Testis (tissue), 3 donors: ENCODE measurements around the gene CGNL1. TPM values are rescaled to one million over a fixed set of nuclear protein-coding genes. Genes with fewer than 3 reads are reported as not detected.

Experiments used
- DNase-seq: peaks from one replicate; pipeline ENCODE4 v3.0.0-alpha.2; 2019
- H3K27ac ChIP-seq, 2 donors: fragments of 200-600 bp; sonication (generic); one replicate each; pipeline ENCODE4 v1.5.1; 2019
- H3K27me3 ChIP-seq: fragments of 200-600 bp; sonication (generic); one replicate; pipeline ENCODE4 v1.5.1; 2019
- H3K36me3 ChIP-seq: fragments of 200-600 bp; sonication (generic); one replicate; pipeline ENCODE4 v1.5.1; 2017; ENCODE audit warnings: low read depth; ENCODE audit errors: missing control alignments
- H3K4me1 ChIP-seq: fragments of 200-600 bp; sonication (generic); one replicate; pipeline ENCODE4 v1.5.1; 2019
- H3K4me3 ChIP-seq, 2 donors: fragments of 200-600 bp; sonication (generic); one replicate each; pipeline ENCODE4 v1.5.1; 2017 to 2019
- H3K9me3 ChIP-seq: fragments of 200-600 bp; sonication (generic); one replicate; pipeline ENCODE4 v1.5.1; 2017
- CTCF ChIP-seq, 3 experiments: fragments of 450-650 bp in 2 of 3; fragments of 200-600 bp in 1 of 3; sonication (generic) in 1 of 3; IDR thresholded peaks; one replicate each; pipeline ENCODE4 v1.5.1; 2016 to 2019; ENCODE audit warnings: antibody characterized with exemption in 3 of 3, mild to moderate bottlenecking in 2 of 3, moderate library complexity in 1 of 3
- POLR2A ChIP-seq: fragments of 450-650 bp; IDR thresholded peaks from one replicate; pipeline ENCODE4 v1.6.1; 2017; ENCODE audit warnings: antibody characterized with exemption, mild to moderate bottlenecking, moderate library complexity
- WGBS, 2 donors: methylation state at CpG; one replicate each; pipeline ENCODE4 v1.1.5; 2018; 5-methylcytosine and 5-hydroxymethylcytosine counted together
- intact Hi-C: fragments of 100-400 bp; cut with DNase I; formaldehyde crosslinking; loops from one replicate; pipeline ENCODE4 v1.15.1; 2023; ENCODE audit warnings: low total_unique reads
- polyA plus RNA-seq: library from polyadenylated mRNA; stranded (reverse); fragments of 350-450 nt; fragmentation: Illumina TruSeq; extraction: RNeasy Lipid Tissue Mini Kit (QIAGEN cat#74804); gene quantifications from one replicate; pipeline ENCODE4 v1.2.3, GENCODE V29; 2014; ENCODE audit warnings: low read depth, low replicate concordance; ENCODE audit not compliant: insufficient read depth
- total RNA-seq, 2 donors: library from RNA; depleted of rRNA; stranded (reverse); fragments of >200 nt; gene quantifications; one replicate each; pipeline ENCODE4 v1.2.3, GENCODE V29; 2016

Gene CGNL1
- total and polyA plus RNA-seq, 3 donors from 2014 or later, result 21.0 to 40.2 (median 29.2) TPM

DNA sequence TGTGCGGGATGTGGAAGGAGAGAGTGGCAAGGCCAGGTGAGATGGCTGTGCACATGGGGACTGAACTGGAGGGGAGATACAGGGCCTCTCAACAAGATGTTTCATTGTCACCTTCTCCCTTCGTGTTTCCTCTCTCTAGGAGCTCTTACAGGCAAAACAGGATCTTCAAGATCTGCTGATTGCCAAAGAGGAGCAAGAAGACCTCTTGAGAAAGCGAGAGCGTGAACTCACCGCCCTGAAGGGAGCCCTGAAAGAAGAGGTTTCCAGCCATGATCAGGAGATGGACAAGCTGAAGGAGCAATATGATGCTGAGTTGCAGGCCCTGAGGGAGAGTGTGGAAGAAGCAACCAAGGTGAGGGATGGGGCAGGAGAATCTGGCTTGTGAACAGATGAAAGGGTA, 85.2 kb downstream of the CGNL1 start:
- no peaks in the 10 kb centered on the region for H3K36me3 ChIP-seq
- DNase-seq, result no peak
- no peaks in the 10 kb centered on the region for H3K9me3 ChIP-seq
- TF ChIP-seq POLR2A (no peak), CTCF (IDR thresholded peaks at IDR 0.05) (no peak)
- no peak overlapping the region for H3K4me3 ChIP-seq
- 91% methylated on average over 5 of the region's 5 CpGs for WGBS, 2 donors
- peaks cover 5% of the 10 kb centered on the region for H3K4me1 ChIP-seq
- intact Hi-C loops, result no loop called here
- no peaks in the 10 kb centered on the region for H3K27me3 ChIP-seq
- H3K27ac ChIP-seq, result no peak overlapping the region

DNA sequence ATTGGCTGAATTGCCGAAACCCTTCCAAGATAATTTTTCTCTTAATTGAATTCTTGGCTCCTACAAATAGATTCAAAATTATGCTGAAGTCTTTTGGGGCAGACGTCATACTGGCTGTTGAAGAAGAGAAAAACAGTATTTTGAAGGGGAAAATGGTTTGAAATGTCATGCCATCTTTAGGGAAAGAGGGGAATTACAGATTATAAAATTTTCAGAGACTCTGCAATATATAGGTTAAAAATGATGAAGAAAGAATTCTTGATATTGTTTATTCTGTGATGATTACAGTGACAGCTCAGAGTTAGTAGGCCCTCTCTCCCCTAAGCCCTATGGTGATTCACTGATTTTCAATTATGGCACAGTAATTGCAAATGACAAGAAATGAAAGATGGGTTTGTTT, 86.1 kb downstream of the CGNL1 start:
- Histone ChIP-seq H3K4me1 (peaks cover 5% of the 10 kb centered on the region), H3K9me3 (no peaks in the 10 kb centered on the region), H3K27ac (no peak overlapping the region), H3K27me3 (no peaks in the 10 kb centered on the region), H3K4me3 (no peak overlapping the region), H3K36me3 (no peaks in the 10 kb centered on the region)
- WGBS, 2 donors, result 39 to 42% methylated on average over 2 of the region's 2 CpGs
- DNase-seq, result no peak
- TF ChIP-seq CTCF (IDR thresholded peaks at IDR 0.05) (peak in 1 of 3 experiments; percentile 28), POLR2A (no peak)
- intact Hi-C loops, result no loop called here

DNA sequence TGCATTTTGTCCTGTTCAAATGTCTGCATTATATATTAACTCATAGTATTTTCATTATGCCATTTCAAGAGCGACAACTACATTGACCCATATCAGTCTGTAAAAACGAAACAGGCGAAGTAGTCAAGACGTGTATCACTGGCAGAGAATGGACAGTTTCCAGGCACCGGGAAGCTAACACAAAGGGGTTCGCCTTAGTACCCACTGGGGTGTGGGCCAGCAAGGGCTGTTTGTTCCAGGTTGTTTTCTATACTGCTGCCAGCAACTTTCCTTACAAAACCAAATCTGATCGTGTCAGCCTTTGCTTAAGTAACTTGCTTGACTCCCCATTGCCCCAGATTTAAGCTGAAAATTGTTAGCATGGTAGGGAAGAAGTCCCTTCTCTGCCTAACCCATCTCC, 87.1 kb downstream of the CGNL1 start:
- no peak for TF ChIP-seq CTCF (IDR thresholded peaks at IDR 0.05)
- intact Hi-C loops, result no loop called here
- Histone ChIP-seq H3K4me1 (peaks cover 4% of the 10 kb centered on the region), H3K27me3 (no peaks in the 10 kb centered on the region), H3K4me3 (no peak overlapping the region), H3K9me3 (no peaks in the 10 kb centered on the region), H3K36me3 (no peaks in the 10 kb centered on the region), H3K27ac (no peak overlapping the region)
- DNase-seq, result no peak
- WGBS, 2 donors, result 87 to 91% methylated on average over 7 of the region's 7 CpGs

GRCh38 chr15:57464480-57464879, 88.2 kb downstream of the CGNL1 start:
- Histone ChIP-seq H3K9me3 (no peaks in the 10 kb centered on the region), H3K27ac (no peak overlapping the region), H3K4me3 (no peak overlapping the region), H3K27me3 (no peaks in the 10 kb centered on the region), H3K36me3 (no peaks in the 10 kb centered on the region), H3K4me1 (no peaks in the 10 kb centered on the region)
- DNase-seq, result no peak
- TF ChIP-seq CTCF (IDR thresholded peaks at IDR 0.05), result no peak
- no peak for TF ChIP-seq POLR2A
- intact Hi-C loops, result no loop called here
- WGBS, 2 donors, result 95 to 96% methylated on average over 3 of the region's 3 CpGs

GRCh38 chr15:57468486-57468885, 92.2 kb downstream of the CGNL1 start:
- Histone ChIP-seq H3K36me3 (no peaks in the 10 kb centered on the region), H3K27me3 (no peaks in the 10 kb centered on the region), H3K4me3 (no peak overlapping the region), H3K4me1 (no peaks in the 10 kb centered on the region), H3K27ac (no peak overlapping the region), H3K9me3 (no peaks in the 10 kb centered on the region)
- TF ChIP-seq CTCF (IDR thresholded peaks at IDR 0.05) (no peak), POLR2A (no peak)
- WGBS, 2 donors, result 71 to 84% methylated on average over 4 of the region's 4 CpGs
- DNase-seq, result no peak
- intact Hi-C loops, result no loop called here
